EL (cell line): ENCODE results near the gene UAP1.
"Not testable (repeated sequence)": the region's sequence is repeated elsewhere in the genome, so short reads cannot be mapped to it uniquely, and the experiment has no call there.

Source experiments
- DNase-seq: peaks from one replicate; pipeline ENCODE4 v3.0.0-alpha.2; 2016

Gene UAP1

GRCh38 chr1:162565460-162565859 lies 3.9 kb downstream of the UAP1 start:
- DNase-seq: no peak

- no peak for DNase-seq
Observed at GRCh38 chr1:162566870-162567269, 5.3 kb downstream of the UAP1 start.

- DNase-seq: no peak
Observed at GRCh38 chr1:162568802-162569201, 7.3 kb downstream of the UAP1 start.

- DNase-seq: no peak
Observed at GRCh38 chr1:162570718-162571117, 9.2 kb downstream of the UAP1 start.

- not testable (repeated sequence) for DNase-seq
Observed at GRCh38 chr1:162571121-162571520, 9.6 kb downstream of the UAP1 start.

- DNase-seq: no peak
Observed at GRCh38 chr1:162571696-162572095, 10.2 kb downstream of the UAP1 start.

GRCh38 chr1:162573136-162573535 lies 11.6 kb downstream of the UAP1 start:
- no peak for DNase-seq

GRCh38 chr1:162578071-162578700 lies 16.7 kb downstream of the UAP1 start:
- no peak for DNase-seq

- DNase-seq: no peak
Observed at GRCh38 chr1:162578936-162579335, 17.4 kb downstream of the UAP1 start.

- DNase-seq: no peak
Observed at GRCh38 chr1:162580308-162580707, 18.8 kb downstream of the UAP1 start.

GRCh38 chr1:162582901-162583300 lies 21.4 kb downstream of the UAP1 start:
- not testable (repeated sequence) for DNase-seq

GRCh38 chr1:162585101-162585500 lies 23.6 kb downstream of the UAP1 start:
- not testable (repeated sequence) for DNase-seq

- DNase-seq: no peak
Observed at GRCh38 chr1:162587347-162587746, 25.8 kb downstream of the UAP1 start.

- no peak for DNase-seq
Observed at GRCh38 chr1:162587761-162588260, 26.3 kb downstream of the UAP1 start.

- DNase-seq: no peak
Observed at GRCh38 chr1:162590101-162590500, 28.6 kb downstream of the UAP1 start.

- DNase-seq: no peak
Observed at GRCh38 chr1:162590686-162591085, 29.2 kb downstream of the UAP1 start.

GRCh38 chr1:162596514-162597170 lies 35.1 kb downstream of the UAP1 start:
- DNase-seq: no peak

GRCh38 chr1:162599451-162599850 lies 37.9 kb downstream of the UAP1 start:
- DNase-seq: no peak

- DNase-seq: not testable (repeated sequence)
Observed at GRCh38 chr1:162603117-162603516, 41.6 kb downstream of the UAP1 start.

- DNase-seq: peak; percentile 86
Observed at GRCh38 chr1:162605225-162605927, 43.9 kb downstream of the UAP1 start.

- no peak for DNase-seq
Observed at GRCh38 chr1:162609306-162609705, 47.8 kb downstream of the UAP1 start.

- no peak for DNase-seq
Observed at GRCh38 chr1:162612606-162613400, 51.3 kb downstream of the UAP1 start.

- no peak for DNase-seq
Observed at GRCh38 chr1:162616848-162617247, 55.3 kb downstream of the UAP1 start.
